DOHH2 (cell line): ENCODE results near the gene PRSS53.

Experiments used
- CTCF ChIP-seq: fragments of 200-600 bp; sonication (generic); IDR thresholded peaks from one replicate; pipeline ENCODE4 v1.5.1; 2014; ENCODE audit warnings: antibody characterized with exemption, mild to moderate bottlenecking, low read depth, low read length; ENCODE audit not compliant: poor library complexity, severe bottlenecking
- EZH2phosphoT487 ChIP-seq: fragments of 200-600 bp; sonication (generic); IDR thresholded peaks from 2 replicates; pipeline ENCODE4 v1.6.1; 2017; ENCODE audit warnings: borderline replicate concordance, mild to moderate bottlenecking, antibody characterized with exemption, low read length, moderate library complexity, mixed read lengths

DNA sequence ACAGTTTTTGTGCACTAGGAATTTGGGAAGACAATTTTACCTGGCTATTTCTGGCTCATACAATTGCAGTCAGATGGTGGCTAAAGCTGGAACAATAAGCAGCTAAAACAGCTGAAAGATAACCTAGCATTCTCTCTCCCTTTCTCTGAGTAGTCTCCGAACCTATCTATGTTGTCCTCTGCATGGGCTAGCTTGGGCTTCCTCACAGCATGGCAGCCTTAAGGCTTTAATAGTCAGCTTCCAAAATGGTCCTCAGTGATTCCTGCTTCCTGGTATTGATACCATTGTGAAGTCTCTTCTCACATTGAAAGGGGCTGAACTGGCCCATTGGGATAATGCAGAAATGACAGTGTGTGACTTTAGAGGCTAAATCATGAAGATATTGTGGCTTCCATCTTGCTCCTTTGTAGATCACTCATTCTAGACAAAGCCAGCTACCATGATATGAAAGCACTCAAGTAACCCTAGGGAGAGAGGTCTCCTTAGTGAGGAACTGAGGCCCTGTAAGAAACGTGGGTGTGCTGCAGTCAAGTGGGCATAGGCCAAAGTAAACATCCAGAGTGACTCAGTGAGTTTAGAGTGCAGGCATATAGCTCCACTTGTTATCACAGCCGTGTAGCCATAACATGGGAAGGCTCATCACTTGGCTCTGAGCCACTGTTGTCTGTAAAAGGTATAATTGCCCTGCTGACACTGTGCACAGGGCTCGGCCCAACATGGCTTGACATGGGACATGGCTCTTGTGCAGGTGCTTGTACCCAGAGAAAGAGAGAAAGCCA, 11.3 kb upstream of the PRSS53 start:
- TF ChIP-seq CTCF (no peak), EZH2phosphoT487 (no peak)
